GM12878 (cell line): Measurements from ENCODE around the gene RIMBP2. TPM values are rescaled to one million over a fixed set of nuclear protein-coding genes. Genes with fewer than 3 reads are reported as not detected.

Experiments
- ATAC-seq: fragments of 200-7000 bp; cut with Tn5 transposase; 3 replicates; pipeline ENCODE4 v1.9.1; 2020; ENCODE audit warnings: mild to moderate bottlenecking, moderate library complexity
- BruUV-seq: library from RNA; stranded (reverse); fragments of 400-500 nt; replicated peaks from 2 replicates; lab custom pipeline; 2021; lab: Mats Ljungman, UMichigan
- CTCF ChIA-PET: fragments of 300-600 bp; sonication (Branson Sonifier 250); formaldehyde crosslinking; extraction: SDS; loops from one replicate; lab custom pipeline; 2021; ENCODE audit warnings: inconsistent platforms; lab: Yijun Ruan, JAX
- POLR2A ChIA-PET: fragments of 350-600 bp; formaldehyde crosslinking; extraction: SDS; loops from one replicate; lab custom pipeline; 2021; ENCODE audit warnings: inconsistent platforms; lab: Charles Lee
- RAD21 ChIA-PET: fragments of 300-600 bp; sonication (Branson Sonifier 250); formaldehyde crosslinking; loops from one replicate; lab custom pipeline; 2023; ENCODE audit warnings: antibody characterized with exemption; ENCODE audit not compliant: unreplicated experiment; lab: Charles Lee
- SMC1A ChIA-PET: fragments of 300-600 bp; sonication (Branson Sonifier 250); formaldehyde crosslinking; loops from one replicate; lab custom pipeline; 2023; ENCODE audit not compliant: unreplicated experiment, uncharacterized antibody; lab: Charles Lee
- DNase-seq: peaks from one replicate; pipeline ENCODE4 v3.0.0-alpha.2; 2011; ENCODE audit warnings: low read depth, low spot score
- FAIRE-seq: peaks from 3 replicates; lab custom pipeline; 2011; peaks lifted over from hg19 to GRCh38; lab: Jason Lieb, UNC
- H2AFZ ChIP-seq: 2 replicates; pipeline ENCODE4 v1.6.0; 2011; ENCODE audit warnings: low read depth, low read length, control low read depth; ENCODE audit not compliant: control insufficient read depth
- H3K27ac ChIP-seq: 2 replicates; pipeline ENCODE4 v1.5.1; 2011; ENCODE audit warnings: control low read depth; ENCODE audit not compliant: control insufficient read depth, insufficient read depth
- H3K27me3 ChIP-seq, 2 experiments: replicated peaks in 1 of 2; 2 replicates each; pipeline versions ENCODE4 v1.6.0 to v1.6.1; 2011; ENCODE audit warnings: low read length in 1 of 2; ENCODE audit not compliant: control insufficient read depth in 2 of 2, insufficient read depth in 2 of 2
- H3K36me3 ChIP-seq, 2 experiments: 2 replicates each; pipeline ENCODE4 v1.5.1; 2011; ENCODE audit warnings: low read length in 1 of 2; ENCODE audit not compliant: control insufficient read depth in 2 of 2, insufficient read depth in 2 of 2
- H3K4me1 ChIP-seq: 2 replicates; pipeline ENCODE4 v1.6.1; 2011; ENCODE audit warnings: mild to moderate bottlenecking, low read length, moderate library complexity, mixed read lengths; ENCODE audit not compliant: control insufficient read depth, insufficient read depth
- H3K4me2 ChIP-seq: 2 replicates; pipeline ENCODE4 v1.6.0; 2011; ENCODE audit warnings: control low read depth; ENCODE audit not compliant: control insufficient read depth, insufficient read depth
- H3K4me3 ChIP-seq: fragments of 200-600 bp; sonication (generic); 2 replicates; pipeline ENCODE4 v1.5.1; 2016
- H3K79me2 ChIP-seq: 2 replicates; pipeline ENCODE4 v1.6.0; 2011; ENCODE audit warnings: low read length; ENCODE audit not compliant: control insufficient read depth, insufficient read depth
- H3K9ac ChIP-seq: 2 replicates; pipeline ENCODE4 v1.8.0; 2011; ENCODE audit warnings: low read length, control low read depth, mixed read lengths; ENCODE audit not compliant: control insufficient read depth, insufficient read depth
- H3K9me3 ChIP-seq: replicated peaks from 3 replicates; pipeline ENCODE4 v1.5.1; 2011; ENCODE audit warnings: mild to moderate bottlenecking, low read length; ENCODE audit not compliant: control insufficient read depth, insufficient read depth
- H4K20me1 ChIP-seq: 2 replicates; pipeline ENCODE4 v1.6.0; 2011; ENCODE audit not compliant: control insufficient read depth, insufficient read depth
- BACH1 ChIP-seq: fragments of 450-650 bp; IDR thresholded peaks from 2 replicates; pipeline ENCODE4 v1.6.1; 2017; ENCODE audit warnings: mild to moderate bottlenecking, borderline replicate concordance
- E4F1 ChIP-seq: fragments of 450-650 bp; IDR thresholded peaks from 2 replicates; pipeline ENCODE4 v1.6.1; 2018; ENCODE audit warnings: borderline replicate concordance, mild to moderate bottlenecking; ENCODE audit not compliant: partially characterized antibody
- LARP7 ChIP-seq: fragments of 450-650 bp; IDR thresholded peaks from 2 replicates; pipeline ENCODE4 v1.6.1; 2017; ENCODE audit warnings: mild to moderate bottlenecking
- MYC ChIP-seq: IDR thresholded peaks from 2 replicates; pipeline ENCODE4 v1.6.1; 2011; ENCODE audit warnings: mild to moderate bottlenecking, low read length, moderate library complexity, inconsistent platforms; ENCODE audit not compliant: insufficient read depth, insufficient replicate concordance, insufficient read length, severe bottlenecking
- POLR2A ChIP-seq: IDR thresholded peaks from 2 replicates; pipeline ENCODE4 v1.6.1; 2011; ENCODE audit warnings: low read depth, mild to moderate bottlenecking, low read length
- RB1 ChIP-seq: fragments of 450-650 bp; formaldehyde crosslinking; IDR thresholded peaks from 2 replicates; pipeline ENCODE4 v1.6.1; 2017; ENCODE audit warnings: mild to moderate bottlenecking, borderline replicate concordance
- SREBF2 ChIP-seq: IDR thresholded peaks from 2 replicates; pipeline ENCODE4 v1.6.1; 2012; ENCODE audit warnings: mild to moderate bottlenecking, low read length
- STAT1 ChIP-seq: fragments of 450-650 bp; conservative IDR thresholded peaks from 2 replicates; pipeline ENCODE4 v1.6.1; 2014; ENCODE audit warnings: antibody characterized with exemption, mild to moderate bottlenecking
- STAT3 ChIP-seq: IDR thresholded peaks from 2 replicates; pipeline ENCODE4 v1.6.1; 2011; ENCODE audit warnings: low read depth, low read length, improper control_type of control experiment
- TCF12 ChIP-seq: IDR thresholded peaks from 2 replicates; pipeline ENCODE4 v1.6.1; 2011; ENCODE audit warnings: low read depth, mild to moderate bottlenecking, low read length
- ZNF207 ChIP-seq: fragments of 450-650 bp; IDR thresholded peaks from 2 replicates; pipeline ENCODE4 v1.6.1; 2014; ENCODE audit warnings: antibody characterized with exemption, mild to moderate bottlenecking, borderline replicate concordance
- ZNF24 ChIP-seq: fragments of 450-650 bp; IDR thresholded peaks from 2 replicates; pipeline ENCODE4 v1.6.1; 2017; ENCODE audit warnings: antibody characterized with exemption, mild to moderate bottlenecking
- ZNF384 ChIP-seq: IDR thresholded peaks from 2 replicates; pipeline ENCODE4 v1.6.1; 2012; ENCODE audit warnings: low read depth, mild to moderate bottlenecking, low read length, improper control_type of control experiment, borderline replicate concordance
- WGBS: methylation state at CpG from one replicate; pipeline ENCODE4 v1.1.6; 2016; ENCODE audit warnings: low lambda C conversion rate; ENCODE audit not compliant: insufficient replicate concordance, insufficient coverage; ENCODE audit errors: missing lambda C conversion rate; 5-methylcytosine and 5-hydroxymethylcytosine counted together
- in situ Hi-C: fragments of 300-500 bp; cut with MboI; formaldehyde crosslinking; loops from 9 replicates; pipeline ENCODE4 v1.14.3; 2018; ENCODE audit warnings: mixed read lengths
- intact Hi-C: fragments of 100-400 bp; cut with micrococcal nuclease; formaldehyde crosslinking; loops from one replicate; pipeline ENCODE4 v1.14.2; 2022; ENCODE audit not compliant: unreplicated experiment
- polyA plus RNA-seq, 11 experiments: library from polyadenylated mRNA; depleted of rRNA in 4 of 11; unstranded in 6 of 11; stranded (reverse) in 5 of 11; fragments of >200 nt; fragmentation: Nextera tagmentation in 4 of 11; fragmentation: Illumina TruSeq in 1 of 11; extraction: Ambion mirVana in 4 of 11; extraction: Trizol in 1 of 11; gene quantifications; 1 replicate in 1 of 11; 2 replicates in 10 of 11; pipeline versions ENCODE4 v1.2.1 to v1.2.3, GENCODE V29; 2011 to 2016; ENCODE audit warnings: inconsistent platforms in 2 of 11, missing spikeins in 2 of 11, low read depth in 1 of 11
- total RNA-seq, 4 experiments: library from RNA; depleted of rRNA in 3 of 4; stranded (reverse); fragments of >200 nt in 3 of 4; fragmentation: Illumina TruSeq in 1 of 4; extraction: Trizol in 1 of 4; gene quantifications; 2 replicates each; pipeline versions ENCODE4 v1.2.1 to v1.2.3, GENCODE V29; 2013 to 2021
- TF ChIP-seq, protein P1 (sequence below): fragments of 450-650 bp; IDR thresholded peaks from 2 replicates; pipeline ENCODE4 v1.6.1; 2017; ENCODE audit warnings: mild to moderate bottlenecking, moderate library complexity
- TF ChIP-seq, protein P2 (sequence below): fragments of 450-650 bp; IDR thresholded peaks from 2 replicates; pipeline ENCODE4 v1.6.1; 2017; ENCODE audit warnings: mild to moderate bottlenecking, low read depth, inconsistent platforms; ENCODE audit not compliant: poor library complexity, severe bottlenecking

The RIMBP2 gene
- total and polyA plus RNA-seq, 10 of the 15 experiments (the other 5 are each of a cell fraction or from before 2014, with no cell fraction given), result 0.04 to 2.9 (median 0.07) TPM; not detected in 1

DNA sequence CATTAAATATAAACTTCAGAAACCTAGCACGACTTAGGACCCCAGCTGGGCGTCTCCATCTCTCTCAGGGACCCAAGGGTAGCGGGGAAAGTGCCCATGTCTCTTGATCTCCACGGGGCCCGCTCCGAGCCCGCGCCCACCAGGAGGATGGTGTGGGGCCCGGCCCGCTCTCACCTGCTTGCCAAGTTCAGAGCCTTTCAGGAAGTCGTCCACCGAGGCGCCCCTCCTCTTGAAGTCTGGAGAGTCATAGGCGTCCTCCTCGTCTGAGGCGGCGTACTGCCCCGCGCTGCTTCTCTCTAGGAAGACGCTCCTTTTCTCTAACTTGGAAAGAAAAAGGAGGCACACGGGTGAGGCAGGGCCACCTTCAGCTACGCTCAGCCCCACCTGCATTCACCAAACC, 281.5 kb downstream of the RIMBP2 start:
- 58% methylated on average over 22 of the region's 22 CpGs for WGBS
- RAD21 ChIA-PET, result no interaction called here
- Histone ChIP-seq H3K36me3 (no peaks in the 10 kb centered on the region; a peak in 1 of 4 replicates), H3K9ac (no peak overlapping the region), H3K4me2 (no peak overlapping the region), H3K79me2 (no peaks in the 10 kb centered on the region), H3K4me3 (no peak overlapping the region), H2AFZ (no peak overlapping the region), H3K9me3 (no peaks in the 10 kb centered on the region; the same call in 2 of the 3 replicates), H3K27ac (no peak overlapping the region), H3K4me1 (no peaks in the 10 kb centered on the region), H3K27me3 (no peaks in the 10 kb centered on the region), H4K20me1 (no peaks in the 10 kb centered on the region)
- DNase-seq, result no peak
- no peak for FAIRE-seq
- intact Hi-C loops, result no loop called here
- no peak for ATAC-seq
- SMC1A ChIA-PET, result no interaction called here
- in situ Hi-C loops, result no loop called here
- CTCF ChIA-PET, result no interaction called here
- no TSS peak for BruUV-seq
- POLR2A ChIA-PET, result no interaction called here
- no peak for TF ChIP-seq ZNF384
- no peak for TF ChIP-seq LARP7
- no peak for TF ChIP-seq E4F1
- TF ChIP-seq RB1, result no peak
- TF ChIP-seq STAT1, result no peak
- TF ChIP-seq, protein P1, sequence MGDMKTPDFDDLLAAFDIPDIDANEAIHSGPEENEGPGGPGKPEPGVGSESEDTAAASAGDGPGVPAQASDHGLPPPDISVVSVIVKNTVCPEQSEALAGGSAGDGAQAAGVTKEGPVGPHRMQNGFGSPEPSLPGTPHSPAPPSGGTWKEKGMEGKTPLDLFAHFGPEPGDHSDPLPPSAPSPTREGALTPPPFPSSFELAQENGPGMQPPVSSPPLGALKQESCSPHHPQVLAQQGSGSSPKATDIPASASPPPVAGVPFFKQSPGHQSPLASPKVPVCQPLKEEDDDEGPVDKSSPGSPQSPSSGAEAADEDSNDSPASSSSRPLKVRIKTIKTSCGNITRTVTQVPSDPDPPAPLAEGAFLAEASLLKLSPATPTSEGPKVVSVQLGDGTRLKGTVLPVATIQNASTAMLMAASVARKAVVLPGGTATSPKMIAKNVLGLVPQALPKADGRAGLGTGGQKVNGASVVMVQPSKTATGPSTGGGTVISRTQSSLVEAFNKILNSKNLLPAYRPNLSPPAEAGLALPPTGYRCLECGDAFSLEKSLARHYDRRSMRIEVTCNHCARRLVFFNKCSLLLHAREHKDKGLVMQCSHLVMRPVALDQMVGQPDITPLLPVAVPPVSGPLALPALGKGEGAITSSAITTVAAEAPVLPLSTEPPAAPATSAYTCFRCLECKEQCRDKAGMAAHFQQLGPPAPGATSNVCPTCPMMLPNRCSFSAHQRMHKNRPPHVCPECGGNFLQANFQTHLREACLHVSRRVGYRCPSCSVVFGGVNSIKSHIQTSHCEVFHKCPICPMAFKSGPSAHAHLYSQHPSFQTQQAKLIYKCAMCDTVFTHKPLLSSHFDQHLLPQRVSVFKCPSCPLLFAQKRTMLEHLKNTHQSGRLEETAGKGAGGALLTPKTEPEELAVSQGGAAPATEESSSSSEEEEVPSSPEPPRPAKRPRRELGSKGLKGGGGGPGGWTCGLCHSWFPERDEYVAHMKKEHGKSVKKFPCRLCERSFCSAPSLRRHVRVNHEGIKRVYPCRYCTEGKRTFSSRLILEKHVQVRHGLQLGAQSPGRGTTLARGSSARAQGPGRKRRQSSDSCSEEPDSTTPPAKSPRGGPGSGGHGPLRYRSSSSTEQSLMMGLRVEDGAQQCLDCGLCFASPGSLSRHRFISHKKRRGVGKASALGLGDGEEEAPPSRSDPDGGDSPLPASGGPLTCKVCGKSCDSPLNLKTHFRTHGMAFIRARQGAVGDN, result no peak
- TF ChIP-seq ZNF207, result no peak
- TF ChIP-seq MYC, result no peak
- TF ChIP-seq BACH1, result no peak
- TF ChIP-seq, protein P2, sequence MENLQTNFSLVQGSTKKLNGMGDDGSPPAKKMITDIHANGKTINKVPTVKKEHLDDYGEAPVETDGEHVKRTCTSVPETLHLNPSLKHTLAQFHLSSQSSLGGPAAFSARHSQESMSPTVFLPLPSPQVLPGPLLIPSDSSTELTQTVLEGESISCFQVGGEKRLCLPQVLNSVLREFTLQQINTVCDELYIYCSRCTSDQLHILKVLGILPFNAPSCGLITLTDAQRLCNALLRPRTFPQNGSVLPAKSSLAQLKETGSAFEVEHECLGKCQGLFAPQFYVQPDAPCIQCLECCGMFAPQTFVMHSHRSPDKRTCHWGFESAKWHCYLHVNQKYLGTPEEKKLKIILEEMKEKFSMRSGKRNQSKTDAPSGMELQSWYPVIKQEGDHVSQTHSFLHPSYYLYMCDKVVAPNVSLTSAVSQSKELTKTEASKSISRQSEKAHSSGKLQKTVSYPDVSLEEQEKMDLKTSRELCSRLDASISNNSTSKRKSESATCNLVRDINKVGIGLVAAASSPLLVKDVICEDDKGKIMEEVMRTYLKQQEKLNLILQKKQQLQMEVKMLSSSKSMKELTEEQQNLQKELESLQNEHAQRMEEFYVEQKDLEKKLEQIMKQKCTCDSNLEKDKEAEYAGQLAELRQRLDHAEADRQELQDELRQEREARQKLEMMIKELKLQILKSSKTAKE, result no peak
- TF ChIP-seq POLR2A, result no peak
- no peak for TF ChIP-seq SREBF2
- no peak for TF ChIP-seq STAT3
- TF ChIP-seq TCF12, result no peak
- TF ChIP-seq ZNF24, result no peak
